GM12891 (cell line): Measurements from ENCODE around the gene ZNF148.
A peak's percentile ranks its signal among the peaks of the same experiment; 100 is the strongest.

Source experiments
- PAX5 ChIP-seq: IDR thresholded peaks from 2 replicates; pipeline ENCODE4 v1.6.1; 2011; ENCODE audit warnings: low read length, moderate library complexity, mild to moderate bottlenecking; ENCODE audit not compliant: insufficient read depth, severe bottlenecking
- POLR2A ChIP-seq: IDR thresholded peaks from 2 replicates; pipeline ENCODE4 v1.6.1; 2011; ENCODE audit warnings: low read depth, low read length, control low read depth
- POLR2AphosphoS5 ChIP-seq: IDR thresholded peaks from 2 replicates; pipeline ENCODE4 v1.6.1; 2011; ENCODE audit warnings: low read depth, low read length, control low read depth
- POU2F2 ChIP-seq: IDR thresholded peaks from 2 replicates; pipeline ENCODE4 v1.6.1; 2011; ENCODE audit warnings: low read depth, mild to moderate bottlenecking, control low read depth, low read length, moderate library complexity
- SPI1 ChIP-seq: IDR thresholded peaks from 2 replicates; pipeline ENCODE4 v1.6.1; 2011; ENCODE audit warnings: low read depth, low read length, control low read depth
- TAF1 ChIP-seq: IDR thresholded peaks from 2 replicates; pipeline ENCODE4 v1.6.1; 2011; ENCODE audit warnings: low read depth, low read length, control low read depth

GRCh38 chr3:125381743-125382142, 6.6 kb upstream of the ZNF148 start:
- TF ChIP-seq TAF1 = no peak
- TF ChIP-seq POLR2AphosphoS5 = no peak
- no peak for TF ChIP-seq POLR2A
- no peak for TF ChIP-seq PAX5
- peak; percentile 43 for TF ChIP-seq SPI1
- 0 out of 2 replicates have a peak, but pooled peaks have one; percentile 31 for TF ChIP-seq POU2F2
